NB4 (cell line): ENCODE data around the gene RRAS2.

Experiments used
- CTCF ChIP-seq: IDR thresholded peaks from one replicate; pipeline ENCODE4 v1.5.1; 2012; ENCODE audit warnings: low read depth, low read length
- MAX ChIP-seq: IDR thresholded peaks from 2 replicates; pipeline ENCODE4 v1.6.1; 2011; ENCODE audit warnings: low read depth, low read length
- MYC ChIP-seq: IDR thresholded peaks from 2 replicates; pipeline ENCODE4 v1.6.1; 2011; ENCODE audit warnings: low read depth, low read length
- POLR2A ChIP-seq: IDR thresholded peaks from 2 replicates; pipeline ENCODE4 v1.6.1; 2011; ENCODE audit warnings: mild to moderate bottlenecking; ENCODE audit not compliant: insufficient read length; ENCODE audit errors: extremely low read depth

- no peak for TF ChIP-seq CTCF
- TF ChIP-seq POLR2A: no peak
- TF ChIP-seq MAX: no peak
- no peak for TF ChIP-seq MYC
These were observed 25.4 kb upstream of the RRAS2 start for GRCh38 chr11:14384338-14384737.
